GM23338 (cell line): ENCODE results near the gene CNPY1. TPM values are rescaled to one million over a fixed set of nuclear protein-coding genes. Genes with fewer than 3 reads are reported as not detected.

Source experiments
- ATAC-seq: fragments of 200-7000 bp; cut with Tn5 transposase; 3 replicates; pipeline ENCODE4 v1.9.1; 2020
- DNase-seq: peaks from one replicate; pipeline ENCODE4 v3.0.0-alpha.2; 2015; ENCODE audit warnings: low spot score
- H2AFZ ChIP-seq: fragments of 200-600 bp; sonication (generic); 2 replicates; pipeline ENCODE4 v1.8.0; 2016; ENCODE audit warnings: antibody characterized with exemption, mild to moderate bottlenecking, moderate library complexity
- H3F3A ChIP-seq: fragments of 200-600 bp; sonication (generic); replicated peaks from 2 replicates; pipeline ENCODE4 v1.8.0; 2017; ENCODE audit warnings: antibody characterized with exemption, mixed run types, low read depth
- H3K27ac ChIP-seq: fragments of 200-600 bp; sonication (generic); 2 replicates; pipeline ENCODE4 v1.6.1; 2016; ENCODE audit warnings: low read depth
- H3K27me3 ChIP-seq: fragments of 200-600 bp; sonication (generic); 2 replicates; pipeline ENCODE4 v1.8.0; 2016; ENCODE audit warnings: mild to moderate bottlenecking, mixed run types, moderate library complexity; ENCODE audit not compliant: insufficient read depth
- H3K36me3 ChIP-seq: fragments of 200-600 bp; sonication (generic); 2 replicates; pipeline ENCODE4 v1.8.0; 2016; ENCODE audit warnings: mild to moderate bottlenecking; ENCODE audit not compliant: insufficient read depth
- H3K4me1 ChIP-seq: fragments of 200-600 bp; sonication (generic); 2 replicates; pipeline ENCODE4 v1.8.0; 2016; ENCODE audit warnings: mild to moderate bottlenecking, moderate library complexity; ENCODE audit not compliant: insufficient read depth
- H3K4me2 ChIP-seq: fragments of 200-600 bp; sonication (generic); 2 replicates; pipeline ENCODE4 v1.7.1; 2017; ENCODE audit warnings: mixed run types
- H3K4me3 ChIP-seq: fragments of 200-600 bp; sonication (generic); 2 replicates; pipeline ENCODE4 v1.6.1; 2016; ENCODE audit warnings: mixed run types
- H3K79me2 ChIP-seq: fragments of 200-600 bp; sonication (generic); replicated peaks from 2 replicates; pipeline ENCODE4 v1.8.0; 2017; ENCODE audit warnings: mild to moderate bottlenecking; ENCODE audit not compliant: insufficient read depth
- H3K9me2 ChIP-seq: fragments of 200-600 bp; sonication (generic); 2 replicates; pipeline ENCODE4 v1.8.0; 2017; ENCODE audit not compliant: insufficient read depth
- H4K20me1 ChIP-seq: fragments of 200-600 bp; sonication (generic); replicated peaks from 2 replicates; pipeline ENCODE4 v1.8.0; 2017; ENCODE audit warnings: mild to moderate bottlenecking; ENCODE audit not compliant: insufficient read depth
- H3K27ac Mint-ChIP-seq: 2 replicates; pipeline ENCODE4 v1.8.0; 2020; ENCODE audit warnings: inconsistent platforms, mild to moderate bottlenecking, moderate library complexity, mixed read lengths
- H3K27me3 Mint-ChIP-seq: 3 replicates; pipeline ENCODE4 v1.8.0; 2022; ENCODE audit warnings: low read depth, mild to moderate bottlenecking, moderate library complexity, mixed read lengths, inconsistent platforms; ENCODE audit not compliant: insufficient read depth, poor library complexity
- H3K36me3 Mint-ChIP-seq: 3 replicates; pipeline ENCODE4 v1.8.0; 2021; ENCODE audit warnings: low read depth, mild to moderate bottlenecking, inconsistent platforms, moderate library complexity, mixed read lengths
- H3K4me1 Mint-ChIP-seq: 3 replicates; pipeline ENCODE4 v1.8.0; 2020; ENCODE audit warnings: mild to moderate bottlenecking, inconsistent platforms, mixed read lengths
- H3K4me3 Mint-ChIP-seq: 3 replicates; pipeline ENCODE4 v1.8.0; 2021; ENCODE audit warnings: moderate library complexity, mild to moderate bottlenecking, inconsistent platforms, mixed read lengths
- H3K9me3 Mint-ChIP-seq: 3 replicates; pipeline ENCODE4 v1.8.0; 2020; ENCODE audit warnings: moderate library complexity, mild to moderate bottlenecking, inconsistent platforms, mixed read lengths
- CREB1 ChIP-seq: fragments of 250-450 bp; sonication (Bioruptor Pico); IDR thresholded peaks from 2 replicates; pipeline ENCODE4 v1.5.0; 2020; ENCODE audit warnings: low read depth, mild to moderate bottlenecking, moderate library complexity
- EZH2 ChIP-seq: fragments of 200-600 bp; sonication (generic); IDR thresholded peaks from one replicate; pipeline ENCODE4 v1.8.0; 2017; ENCODE audit warnings: antibody characterized with exemption, mild to moderate bottlenecking, low read depth; ENCODE audit not compliant: unreplicated experiment
- EZH2phosphoT487 ChIP-seq: fragments of 200-600 bp; sonication (generic); IDR thresholded peaks from one replicate; pipeline ENCODE4 v1.8.1; 2018; ENCODE audit warnings: antibody characterized with exemption; ENCODE audit not compliant: unreplicated experiment
- JUNB ChIP-seq: IDR thresholded peaks from one replicate; pipeline ENCODE4 v1.6.1; 2016; ENCODE audit warnings: antibody characterized with exemption; ENCODE audit not compliant: unreplicated experiment
- NANOG ChIP-seq: IDR thresholded peaks from 2 replicates; pipeline ENCODE4 v1.6.1; 2016; ENCODE audit warnings: antibody characterized with exemption, borderline replicate concordance
- POLR2AphosphoS5 ChIP-seq: IDR thresholded peaks from 2 replicates; pipeline ENCODE4 v1.6.1; 2016; ENCODE audit warnings: antibody characterized with exemption, low read depth
- REST ChIP-seq: IDR thresholded peaks from one replicate; pipeline ENCODE4 v1.6.1; 2018; ENCODE audit warnings: antibody characterized with exemption; ENCODE audit not compliant: unreplicated experiment
- STAT1 ChIP-seq: IDR thresholded peaks from one replicate; pipeline ENCODE4 v1.6.1; 2016; ENCODE audit warnings: antibody characterized with exemption; ENCODE audit not compliant: unreplicated experiment
- ZNF114 ChIP-seq: fragments of 250-450 bp; sonication (Bioruptor Pico); IDR thresholded peaks from 2 replicates; pipeline ENCODE4 v1.5.0; 2020; ENCODE audit warnings: mild to moderate bottlenecking, moderate library complexity
- ZNF331 ChIP-seq: fragments of 250-450 bp; sonication (Bioruptor Pico); IDR thresholded peaks from 2 replicates; pipeline ENCODE4 v1.5.0; 2020; ENCODE audit warnings: low read depth, mild to moderate bottlenecking, moderate library complexity
- polyA plus RNA-seq: library from polyadenylated mRNA; unstranded; fragments of >200 nt; fragmentation: Nextera tagmentation; extraction: Ambion mirVana; gene quantifications from 2 replicates; pipeline ENCODE4 v1.2.1, GENCODE V29; 2016
- total RNA-seq: library from RNA; depleted of rRNA; stranded (reverse); fragments of >200 nt; shearing (Covaris generic); gene quantifications from 2 replicates; pipeline ENCODE4 v1.2.3, GENCODE V29; 2014
- TF ChIP-seq, protein P1 (sequence below): fragments of 250-450 bp; sonication (Bioruptor Pico); IDR thresholded peaks from 2 replicates; pipeline ENCODE4 v1.5.0; 2020; ENCODE audit warnings: mild to moderate bottlenecking, moderate library complexity
- TF ChIP-seq, protein P2 (sequence below), 2 experiments: fragments of 200-600 bp in 1 of 2; sonication (generic) in 1 of 2; conservative IDR thresholded peaks; 2 replicates each; pipeline versions ENCODE4 v1.5.1 to v1.6.1; 2016 to 2017; ENCODE audit warnings: antibody characterized with exemption in 2 of 2, low read depth in 2 of 2, mild to moderate bottlenecking in 2 of 2, moderate library complexity in 1 of 2
- TF ChIP-seq, protein P3 (sequence below): IDR thresholded peaks from 2 replicates; pipeline ENCODE4 v1.6.1; 2016; ENCODE audit warnings: antibody characterized with exemption

The CNPY1 gene
- total and polyA plus RNA-seq, 2 experiments from 2014 or later: not detected

GRCh38 chr7:155477476-155477875 lies 68.9 kb downstream of the CNPY1 start:
- H3K9me3 Mint-ChIP-seq: peaks cover 2% of the 10 kb centered on the region; the same call in 1 of the 3 replicates
- Histone ChIP-seq H3K27ac (no peak overlapping the region), H3K4me3 (no peak overlapping the region), H2AFZ (no peak overlapping the region), H4K20me1 (peaks cover 5% of the 10 kb centered on the region; the same call in 1 of the 2 replicates), H3K36me3 (no peaks in the 10 kb centered on the region), H3K4me1 (peaks cover 11% of the 10 kb centered on the region), H3K4me2 (no peak overlapping the region), H3K9me2 (no peaks in the 10 kb centered on the region), H3K27me3 (peaks cover 86% of the 10 kb centered on the region), H3K79me2 (no peaks in the 10 kb centered on the region), H3F3A (peaks cover 16% of the 10 kb centered on the region; the same call in 1 of the 2 replicates)
- no peaks in the 10 kb centered on the region for H3K36me3 Mint-ChIP-seq
- peaks cover 13% of the 10 kb centered on the region for H3K4me1 Mint-ChIP-seq
- TF ChIP-seq JUNB (no peak), ZNF114 (CRISPR knock-in tag) (no peak), REST (no peak), NANOG (no peak), EZH2 (no peak), EZH2phosphoT487 (no peak), STAT1 (no peak), POLR2AphosphoS5 (no peak), CREB1 (no peak), ZNF331 (CRISPR knock-in tag) (no peak)
- TF ChIP-seq, protein P1, sequence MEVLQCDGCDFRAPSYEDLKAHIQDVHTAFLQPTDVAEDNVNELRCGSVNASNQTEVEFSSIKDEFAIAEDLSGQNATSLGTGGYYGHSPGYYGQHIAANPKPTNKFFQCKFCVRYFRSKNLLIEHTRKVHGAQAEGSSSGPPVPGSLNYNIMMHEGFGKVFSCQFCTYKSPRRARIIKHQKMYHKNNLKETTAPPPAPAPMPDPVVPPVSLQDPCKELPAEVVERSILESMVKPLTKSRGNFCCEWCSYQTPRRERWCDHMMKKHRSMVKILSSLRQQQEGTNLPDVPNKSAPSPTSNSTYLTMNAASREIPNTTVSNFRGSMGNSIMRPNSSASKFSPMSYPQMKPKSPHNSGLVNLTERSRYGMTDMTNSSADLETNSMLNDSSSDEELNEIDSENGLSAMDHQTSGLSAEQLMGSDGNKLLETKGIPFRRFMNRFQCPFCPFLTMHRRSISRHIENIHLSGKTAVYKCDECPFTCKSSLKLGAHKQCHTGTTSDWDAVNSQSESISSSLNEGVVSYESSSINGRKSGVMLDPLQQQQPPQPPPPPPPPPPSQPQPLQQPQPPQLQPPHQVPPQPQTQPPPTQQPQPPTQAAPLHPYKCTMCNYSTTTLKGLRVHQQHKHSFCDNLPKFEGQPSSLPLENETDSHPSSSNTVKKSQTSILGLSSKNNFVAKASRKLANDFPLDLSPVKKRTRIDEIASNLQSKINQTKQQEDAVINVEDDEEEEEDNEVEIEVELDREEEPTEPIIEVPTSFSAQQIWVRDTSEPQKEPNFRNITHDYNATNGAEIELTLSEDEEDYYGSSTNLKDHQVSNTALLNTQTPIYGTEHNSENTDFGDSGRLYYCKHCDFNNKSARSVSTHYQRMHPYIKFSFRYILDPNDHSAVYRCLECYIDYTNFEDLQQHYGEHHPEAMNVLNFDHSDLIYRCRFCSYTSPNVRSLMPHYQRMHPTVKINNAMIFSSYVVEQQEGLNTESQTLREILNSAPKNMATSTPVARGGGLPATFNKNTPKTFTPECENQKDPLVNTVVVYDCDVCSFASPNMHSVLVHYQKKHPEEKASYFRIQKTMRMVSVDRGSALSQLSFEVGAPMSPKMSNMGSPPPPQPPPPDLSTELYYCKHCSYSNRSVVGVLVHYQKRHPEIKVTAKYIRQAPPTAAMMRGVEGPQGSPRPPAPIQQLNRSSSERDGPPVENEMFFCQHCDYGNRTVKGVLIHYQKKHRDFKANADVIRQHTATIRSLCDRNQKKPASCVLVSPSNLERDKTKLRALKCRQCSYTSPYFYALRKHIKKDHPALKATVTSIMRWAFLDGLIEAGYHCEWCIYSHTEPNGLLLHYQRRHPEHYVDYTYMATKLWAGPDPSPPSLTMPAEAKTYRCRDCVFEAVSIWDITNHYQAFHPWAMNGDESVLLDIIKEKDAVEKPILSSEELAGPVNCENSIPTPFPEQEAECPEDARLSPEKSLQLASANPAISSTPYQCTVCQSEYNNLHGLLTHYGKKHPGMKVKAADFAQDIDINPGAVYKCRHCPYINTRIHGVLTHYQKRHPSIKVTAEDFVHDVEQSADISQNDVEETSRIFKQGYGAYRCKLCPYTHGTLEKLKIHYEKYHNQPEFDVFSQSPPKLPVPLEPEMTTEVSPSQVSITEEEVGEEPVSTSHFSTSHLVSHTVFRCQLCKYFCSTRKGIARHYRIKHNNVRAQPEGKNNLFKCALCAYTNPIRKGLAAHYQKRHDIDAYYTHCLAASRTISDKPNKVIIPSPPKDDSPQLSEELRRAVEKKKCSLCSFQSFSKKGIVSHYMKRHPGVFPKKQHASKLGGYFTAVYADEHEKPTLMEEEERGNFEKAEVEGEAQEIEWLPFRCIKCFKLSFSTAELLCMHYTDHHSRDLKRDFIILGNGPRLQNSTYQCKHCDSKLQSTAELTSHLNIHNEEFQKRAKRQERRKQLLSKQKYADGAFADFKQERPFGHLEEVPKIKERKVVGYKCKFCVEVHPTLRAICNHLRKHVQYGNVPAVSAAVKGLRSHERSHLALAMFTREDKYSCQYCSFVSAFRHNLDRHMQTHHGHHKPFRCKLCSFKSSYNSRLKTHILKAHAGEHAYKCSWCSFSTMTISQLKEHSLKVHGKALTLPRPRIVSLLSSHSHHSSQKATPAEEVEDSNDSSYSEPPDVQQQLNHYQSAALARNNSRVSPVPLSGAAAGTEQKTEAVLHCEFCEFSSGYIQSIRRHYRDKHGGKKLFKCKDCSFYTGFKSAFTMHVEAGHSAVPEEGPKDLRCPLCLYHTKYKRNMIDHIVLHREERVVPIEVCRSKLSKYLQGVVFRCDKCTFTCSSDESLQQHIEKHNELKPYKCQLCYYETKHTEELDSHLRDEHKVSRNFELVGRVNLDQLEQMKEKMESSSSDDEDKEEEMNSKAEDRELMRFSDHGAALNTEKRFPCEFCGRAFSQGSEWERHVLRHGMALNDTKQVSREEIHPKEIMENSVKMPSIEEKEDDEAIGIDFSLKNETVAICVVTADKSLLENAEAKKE (CRISPR knock-in tag): no peak
- TF ChIP-seq, protein P2, sequence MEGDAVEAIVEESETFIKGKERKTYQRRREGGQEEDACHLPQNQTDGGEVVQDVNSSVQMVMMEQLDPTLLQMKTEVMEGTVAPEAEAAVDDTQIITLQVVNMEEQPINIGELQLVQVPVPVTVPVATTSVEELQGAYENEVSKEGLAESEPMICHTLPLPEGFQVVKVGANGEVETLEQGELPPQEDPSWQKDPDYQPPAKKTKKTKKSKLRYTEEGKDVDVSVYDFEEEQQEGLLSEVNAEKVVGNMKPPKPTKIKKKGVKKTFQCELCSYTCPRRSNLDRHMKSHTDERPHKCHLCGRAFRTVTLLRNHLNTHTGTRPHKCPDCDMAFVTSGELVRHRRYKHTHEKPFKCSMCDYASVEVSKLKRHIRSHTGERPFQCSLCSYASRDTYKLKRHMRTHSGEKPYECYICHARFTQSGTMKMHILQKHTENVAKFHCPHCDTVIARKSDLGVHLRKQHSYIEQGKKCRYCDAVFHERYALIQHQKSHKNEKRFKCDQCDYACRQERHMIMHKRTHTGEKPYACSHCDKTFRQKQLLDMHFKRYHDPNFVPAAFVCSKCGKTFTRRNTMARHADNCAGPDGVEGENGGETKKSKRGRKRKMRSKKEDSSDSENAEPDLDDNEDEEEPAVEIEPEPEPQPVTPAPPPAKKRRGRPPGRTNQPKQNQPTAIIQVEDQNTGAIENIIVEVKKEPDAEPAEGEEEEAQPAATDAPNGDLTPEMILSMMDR (conservative IDR thresholded peaks at IDR 0.05; ENCODE audit: low read depth in 2 of 2): no peak
- TF ChIP-seq, protein P3, sequence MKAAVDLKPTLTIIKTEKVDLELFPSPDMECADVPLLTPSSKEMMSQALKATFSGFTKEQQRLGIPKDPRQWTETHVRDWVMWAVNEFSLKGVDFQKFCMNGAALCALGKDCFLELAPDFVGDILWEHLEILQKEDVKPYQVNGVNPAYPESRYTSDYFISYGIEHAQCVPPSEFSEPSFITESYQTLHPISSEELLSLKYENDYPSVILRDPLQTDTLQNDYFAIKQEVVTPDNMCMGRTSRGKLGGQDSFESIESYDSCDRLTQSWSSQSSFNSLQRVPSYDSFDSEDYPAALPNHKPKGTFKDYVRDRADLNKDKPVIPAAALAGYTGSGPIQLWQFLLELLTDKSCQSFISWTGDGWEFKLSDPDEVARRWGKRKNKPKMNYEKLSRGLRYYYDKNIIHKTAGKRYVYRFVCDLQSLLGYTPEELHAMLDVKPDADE: no peak
- no peak overlapping the region for H3K4me3 Mint-ChIP-seq
- no peak overlapping the region for H3K27ac Mint-ChIP-seq
- no peak for ATAC-seq
- no peak for DNase-seq
- H3K27me3 Mint-ChIP-seq: peaks cover 57% of the 10 kb centered on the region
